Measurements from ENCODE around the gene CACNA2D2.
A peak's percentile ranks its signal among the peaks of the same experiment; 100 is the strongest.

The CACNA2D2 gene

DNA sequence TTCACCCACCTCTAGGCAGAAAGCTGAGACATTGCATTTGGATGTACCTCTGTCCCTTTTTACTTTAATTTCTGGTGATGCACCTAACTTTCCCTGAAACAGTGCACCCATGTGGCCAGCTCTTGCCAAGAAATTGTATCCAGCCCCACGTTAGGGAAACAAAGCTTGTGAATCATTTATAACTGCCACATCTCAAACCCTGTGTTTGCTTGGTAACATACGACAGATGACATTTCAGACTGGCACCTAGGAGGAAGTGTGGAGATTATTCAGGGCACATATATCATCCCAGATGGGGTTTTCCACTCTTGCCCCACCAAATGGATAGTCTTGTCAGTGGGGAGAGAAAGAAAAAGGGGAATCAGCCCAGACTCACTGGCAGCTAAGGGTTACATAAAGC is 150.7 kb downstream of the CACNA2D2 start:
- H3K27me3 ChIP-seq (ENCODE audit: insufficient read depth, poor library complexity, severe bottlenecking): no peaks in the 10 kb centered on the region
- no peak for TF ChIP-seq SPI1 (IDR thresholded peaks at IDR 0.05; ENCODE audit: borderline replicate concordance, low read depth)
- TF ChIP-seq, protein P1, sequence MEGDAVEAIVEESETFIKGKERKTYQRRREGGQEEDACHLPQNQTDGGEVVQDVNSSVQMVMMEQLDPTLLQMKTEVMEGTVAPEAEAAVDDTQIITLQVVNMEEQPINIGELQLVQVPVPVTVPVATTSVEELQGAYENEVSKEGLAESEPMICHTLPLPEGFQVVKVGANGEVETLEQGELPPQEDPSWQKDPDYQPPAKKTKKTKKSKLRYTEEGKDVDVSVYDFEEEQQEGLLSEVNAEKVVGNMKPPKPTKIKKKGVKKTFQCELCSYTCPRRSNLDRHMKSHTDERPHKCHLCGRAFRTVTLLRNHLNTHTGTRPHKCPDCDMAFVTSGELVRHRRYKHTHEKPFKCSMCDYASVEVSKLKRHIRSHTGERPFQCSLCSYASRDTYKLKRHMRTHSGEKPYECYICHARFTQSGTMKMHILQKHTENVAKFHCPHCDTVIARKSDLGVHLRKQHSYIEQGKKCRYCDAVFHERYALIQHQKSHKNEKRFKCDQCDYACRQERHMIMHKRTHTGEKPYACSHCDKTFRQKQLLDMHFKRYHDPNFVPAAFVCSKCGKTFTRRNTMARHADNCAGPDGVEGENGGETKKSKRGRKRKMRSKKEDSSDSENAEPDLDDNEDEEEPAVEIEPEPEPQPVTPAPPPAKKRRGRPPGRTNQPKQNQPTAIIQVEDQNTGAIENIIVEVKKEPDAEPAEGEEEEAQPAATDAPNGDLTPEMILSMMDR (IDR thresholded peaks at IDR 0.05; ENCODE audit: insufficient read depth, low read length): peak; percentile 8
- DNase-seq (ENCODE audit: low read depth in 1 of 2, low spot score in 1 of 2): no peak
- H3K4me3 ChIP-seq (replicated peaks; ENCODE audit: insufficient read depth, low read length): no peak overlapping the region
- no peak overlapping the region for H3K27ac ChIP-seq (replicated peaks)

DNA sequence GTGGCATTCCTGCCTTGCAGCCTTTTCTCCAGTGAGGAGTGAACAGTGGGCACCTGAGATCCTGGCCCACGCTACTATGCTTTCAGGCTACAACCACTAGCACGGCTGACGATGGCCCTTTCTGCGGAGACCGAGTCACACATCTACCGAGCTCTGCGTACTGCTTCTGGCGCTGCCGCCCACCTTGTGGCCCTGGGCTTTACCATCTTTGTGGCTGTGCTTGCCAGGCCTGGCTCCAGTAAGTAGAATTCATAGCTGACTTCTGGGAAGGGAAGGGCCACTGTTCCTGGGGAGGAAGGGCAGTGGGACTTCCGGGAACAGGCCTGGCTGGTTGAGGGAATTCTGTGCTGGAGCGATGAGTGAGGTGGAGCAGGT is 152.1 kb downstream of the CACNA2D2 start:
- DNase-seq (ENCODE audit: low read depth in 1 of 2, low spot score in 1 of 2): no peak
- TF ChIP-seq POLR2AphosphoS5 (IDR thresholded peaks at IDR 0.05; ENCODE audit: low read depth) (no peak; the same call in 1 of the 2 replicates), GABPA (IDR thresholded peaks at IDR 0.05; ENCODE audit: low read depth) (no peak), SPI1 (IDR thresholded peaks at IDR 0.05; ENCODE audit: borderline replicate concordance, low read depth) (no peak)
- TF ChIP-seq, protein P2, sequence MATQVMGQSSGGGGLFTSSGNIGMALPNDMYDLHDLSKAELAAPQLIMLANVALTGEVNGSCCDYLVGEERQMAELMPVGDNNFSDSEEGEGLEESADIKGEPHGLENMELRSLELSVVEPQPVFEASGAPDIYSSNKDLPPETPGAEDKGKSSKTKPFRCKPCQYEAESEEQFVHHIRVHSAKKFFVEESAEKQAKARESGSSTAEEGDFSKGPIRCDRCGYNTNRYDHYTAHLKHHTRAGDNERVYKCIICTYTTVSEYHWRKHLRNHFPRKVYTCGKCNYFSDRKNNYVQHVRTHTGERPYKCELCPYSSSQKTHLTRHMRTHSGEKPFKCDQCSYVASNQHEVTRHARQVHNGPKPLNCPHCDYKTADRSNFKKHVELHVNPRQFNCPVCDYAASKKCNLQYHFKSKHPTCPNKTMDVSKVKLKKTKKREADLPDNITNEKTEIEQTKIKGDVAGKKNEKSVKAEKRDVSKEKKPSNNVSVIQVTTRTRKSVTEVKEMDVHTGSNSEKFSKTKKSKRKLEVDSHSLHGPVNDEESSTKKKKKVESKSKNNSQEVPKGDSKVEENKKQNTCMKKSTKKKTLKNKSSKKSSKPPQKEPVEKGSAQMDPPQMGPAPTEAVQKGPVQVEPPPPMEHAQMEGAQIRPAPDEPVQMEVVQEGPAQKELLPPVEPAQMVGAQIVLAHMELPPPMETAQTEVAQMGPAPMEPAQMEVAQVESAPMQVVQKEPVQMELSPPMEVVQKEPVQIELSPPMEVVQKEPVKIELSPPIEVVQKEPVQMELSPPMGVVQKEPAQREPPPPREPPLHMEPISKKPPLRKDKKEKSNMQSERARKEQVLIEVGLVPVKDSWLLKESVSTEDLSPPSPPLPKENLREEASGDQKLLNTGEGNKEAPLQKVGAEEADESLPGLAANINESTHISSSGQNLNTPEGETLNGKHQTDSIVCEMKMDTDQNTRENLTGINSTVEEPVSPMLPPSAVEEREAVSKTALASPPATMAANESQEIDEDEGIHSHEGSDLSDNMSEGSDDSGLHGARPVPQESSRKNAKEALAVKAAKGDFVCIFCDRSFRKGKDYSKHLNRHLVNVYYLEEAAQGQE (IDR thresholded peaks at IDR 0.05; ENCODE audit: insufficient replicate concordance, low read depth): no peak
- TF ChIP-seq, protein P1 (IDR thresholded peaks at IDR 0.05; ENCODE audit: insufficient read depth, low read length): no peak
- H3K4me3 ChIP-seq (replicated peaks; ENCODE audit: insufficient read depth, low read length): peak overlapping the region; percentile 58
- H3K27ac ChIP-seq (replicated peaks): peak overlapping the region; percentile 94
- H3K27me3 ChIP-seq (ENCODE audit: insufficient read depth, poor library complexity, severe bottlenecking): no peaks in the 10 kb centered on the region

DNA sequence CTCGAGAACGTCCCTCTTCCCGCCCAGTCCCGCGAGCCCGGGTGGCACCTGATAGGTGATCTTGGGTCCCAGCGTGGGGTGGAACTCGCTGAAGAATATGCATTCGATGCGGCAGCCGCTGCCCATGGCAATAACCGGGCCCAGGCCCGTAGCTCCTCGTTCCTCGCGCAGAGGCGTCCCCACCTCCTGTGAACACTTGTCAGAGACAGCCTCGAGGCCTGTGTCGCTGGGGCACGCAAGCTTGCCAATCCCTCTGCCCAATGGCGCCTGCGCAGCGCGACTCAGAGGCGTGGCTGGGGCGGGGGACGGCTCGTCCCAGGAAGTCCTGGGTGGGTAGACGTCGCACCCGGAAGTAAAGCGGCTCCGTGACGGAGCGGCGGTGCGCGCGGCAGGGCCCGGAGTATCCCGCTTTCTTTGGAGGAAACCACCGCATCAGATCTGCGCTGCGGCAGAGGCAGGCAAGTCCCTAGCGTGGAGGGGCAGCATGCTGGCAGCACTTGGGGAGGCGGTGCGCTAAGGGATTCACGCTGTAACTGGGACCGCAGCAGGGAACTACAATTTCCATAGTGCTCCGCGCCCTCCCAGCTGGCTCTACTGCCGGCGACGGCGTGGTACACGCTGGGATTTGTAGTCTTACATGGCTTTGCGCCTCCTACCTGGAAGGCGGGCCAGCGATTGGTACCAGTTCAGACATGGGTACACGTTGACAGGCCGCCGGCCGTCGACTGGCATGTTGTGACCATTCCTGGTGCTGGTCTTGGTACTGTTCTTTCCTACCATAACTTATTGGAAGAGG is 152.7 kb downstream of the CACNA2D2 start, which contains the start of the genes CYB561D2 and NPRL2:
Gene CYB561D2 (plus strand): TSS at position 336 of the 796 bp plus-strand sequence. CDS start 572 bp downstream, outside the sequence.
Gene NPRL2 (minus strand): TSS at position 249 of the 796 bp plus-strand sequence. CDS start 123 bp downstream, at position 126.
- Histone ChIP-seq H3K27me3 (ENCODE audit: insufficient read depth, poor library complexity, severe bottlenecking) (no peaks in the 10 kb centered on the region), H3K27ac (replicated peaks) (peak within 1 kb of the TSS; percentile 94), H3K4me3 (replicated peaks; ENCODE audit: insufficient read depth, low read length) (peak within 1 kb of the TSS; percentile 58)
- DNase-seq (ENCODE audit: low read depth in 1 of 2, low spot score in 1 of 2): peak; percentile 94 to 99
- TF ChIP-seq SPI1 (IDR thresholded peaks at IDR 0.05; ENCODE audit: borderline replicate concordance, low read depth): no peak
- TF ChIP-seq POLR2AphosphoS5 (IDR thresholded peaks at IDR 0.05; ENCODE audit: low read depth): peak; percentile 84
- peak; percentile 81 for TF ChIP-seq GABPA (IDR thresholded peaks at IDR 0.05; ENCODE audit: low read depth)
- TF ChIP-seq, protein P1 (IDR thresholded peaks at IDR 0.05; ENCODE audit: insufficient read depth, low read length): no peak
- TF ChIP-seq, protein P2 (IDR thresholded peaks at IDR 0.05; ENCODE audit: insufficient replicate concordance, low read depth): peak; percentile 33
